Measurements from ENCODE around the gene CDH4.

DNA sequence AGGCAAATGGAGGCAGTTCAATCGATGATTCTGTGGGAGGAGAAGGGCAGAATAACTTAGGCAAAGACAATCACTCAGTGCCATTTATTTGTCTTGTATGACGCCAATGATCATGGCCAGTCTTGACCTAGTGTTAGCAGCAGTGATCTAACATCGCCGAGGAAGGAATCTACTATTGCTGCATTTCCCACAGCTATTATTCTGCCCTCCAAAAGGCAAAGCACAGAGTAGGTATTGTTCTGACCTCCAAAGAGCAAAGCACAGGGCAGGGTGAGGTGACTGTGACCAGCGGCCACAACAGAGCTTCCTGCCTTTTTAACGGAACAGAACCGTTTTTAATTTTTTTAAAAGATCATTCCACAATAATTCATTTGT lies 235.9 kb downstream of the CDH4 start:
- no peak for TF ChIP-seq POLR2AphosphoS5 (IDR thresholded peaks at IDR 0.05; ENCODE audit: low read depth, low read length)
- TF ChIP-seq, protein P1, sequence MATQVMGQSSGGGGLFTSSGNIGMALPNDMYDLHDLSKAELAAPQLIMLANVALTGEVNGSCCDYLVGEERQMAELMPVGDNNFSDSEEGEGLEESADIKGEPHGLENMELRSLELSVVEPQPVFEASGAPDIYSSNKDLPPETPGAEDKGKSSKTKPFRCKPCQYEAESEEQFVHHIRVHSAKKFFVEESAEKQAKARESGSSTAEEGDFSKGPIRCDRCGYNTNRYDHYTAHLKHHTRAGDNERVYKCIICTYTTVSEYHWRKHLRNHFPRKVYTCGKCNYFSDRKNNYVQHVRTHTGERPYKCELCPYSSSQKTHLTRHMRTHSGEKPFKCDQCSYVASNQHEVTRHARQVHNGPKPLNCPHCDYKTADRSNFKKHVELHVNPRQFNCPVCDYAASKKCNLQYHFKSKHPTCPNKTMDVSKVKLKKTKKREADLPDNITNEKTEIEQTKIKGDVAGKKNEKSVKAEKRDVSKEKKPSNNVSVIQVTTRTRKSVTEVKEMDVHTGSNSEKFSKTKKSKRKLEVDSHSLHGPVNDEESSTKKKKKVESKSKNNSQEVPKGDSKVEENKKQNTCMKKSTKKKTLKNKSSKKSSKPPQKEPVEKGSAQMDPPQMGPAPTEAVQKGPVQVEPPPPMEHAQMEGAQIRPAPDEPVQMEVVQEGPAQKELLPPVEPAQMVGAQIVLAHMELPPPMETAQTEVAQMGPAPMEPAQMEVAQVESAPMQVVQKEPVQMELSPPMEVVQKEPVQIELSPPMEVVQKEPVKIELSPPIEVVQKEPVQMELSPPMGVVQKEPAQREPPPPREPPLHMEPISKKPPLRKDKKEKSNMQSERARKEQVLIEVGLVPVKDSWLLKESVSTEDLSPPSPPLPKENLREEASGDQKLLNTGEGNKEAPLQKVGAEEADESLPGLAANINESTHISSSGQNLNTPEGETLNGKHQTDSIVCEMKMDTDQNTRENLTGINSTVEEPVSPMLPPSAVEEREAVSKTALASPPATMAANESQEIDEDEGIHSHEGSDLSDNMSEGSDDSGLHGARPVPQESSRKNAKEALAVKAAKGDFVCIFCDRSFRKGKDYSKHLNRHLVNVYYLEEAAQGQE (IDR thresholded peaks at IDR 0.05; ENCODE audit: insufficient read depth in 1 of 2, low read depth in 2 of 2, low read length in 2 of 2), result no peak
- no peak for TF ChIP-seq TAF1 (IDR thresholded peaks at IDR 0.05; ENCODE audit: borderline replicate concordance, insufficient read depth, low read length)
- TF ChIP-seq SIN3A (IDR thresholded peaks at IDR 0.05; ENCODE audit: borderline replicate concordance, insufficient read depth, low read length), result no peak

All from PFSK-1 (cell line).